K562 (cell line): ENCODE results near the gene PGK2. TPM values are rescaled to one million over a fixed set of nuclear protein-coding genes. Genes with fewer than 3 reads are reported as not detected.

Experiments used
- ARID4B ChIP-seq: sonication (generic); formaldehyde crosslinking; IDR thresholded peaks from 2 replicates; pipeline ENCODE4 v1.8.0; 2022; ENCODE audit warnings: mild to moderate bottlenecking, missing genetic modification reagents
- E2F6 ChIP-seq, 2 experiments: IDR thresholded peaks; 2 replicates each; pipeline ENCODE4 v1.6.1; 2011; ENCODE audit warnings: borderline replicate concordance in 1 of 2, control low read depth in 1 of 2, low read depth in 1 of 2, low read length in 1 of 2, mild to moderate bottlenecking in 1 of 2, mixed read lengths in 1 of 2, moderate library complexity in 1 of 2; ENCODE audit not compliant: insufficient read depth in 1 of 2, insufficient read length in 1 of 2, poor library complexity in 1 of 2, severe bottlenecking in 1 of 2; ENCODE audit errors: extremely low read depth in 1 of 2
- ILK ChIP-seq: fragments of 450-650 bp; IDR thresholded peaks from 2 replicates; pipeline ENCODE4 v1.6.1; 2016; ENCODE audit warnings: missing genetic modification characterization, low read depth, mild to moderate bottlenecking, missing compliant biosample characterization, moderate library complexity, borderline replicate concordance
- KLF6 ChIP-seq: fragments of 250-450 bp; sonication (Bioruptor Pico); IDR thresholded peaks from 2 replicates; pipeline ENCODE4 v1.4.0; 2020; ENCODE audit warnings: mild to moderate bottlenecking, moderate library complexity, borderline replicate concordance
- MIER1 ChIP-seq: fragments of 450-650 bp; IDR thresholded peaks from 2 replicates; pipeline ENCODE4 v1.6.1; 2016; ENCODE audit warnings: antibody characterized with exemption, mild to moderate bottlenecking, low read depth
- USF1 ChIP-seq: sonication (generic); formaldehyde crosslinking; IDR thresholded peaks from 2 replicates; pipeline ENCODE4 v1.9.0; 2022; ENCODE audit warnings: mild to moderate bottlenecking, missing genetic modification reagents
- ZNF644 ChIP-seq: fragments of 200-800 bp; sonication (Bioruptor generic); IDR thresholded peaks from 2 replicates; pipeline ENCODE4 v1.6.1; 2016; ENCODE audit warnings: low read depth, missing genetic modification characterization, missing compliant biosample characterization
- ZNF740 ChIP-seq, 3 experiments: fragments of 200-800 bp in 1 of 3; sonication (Bioruptor generic) in 1 of 3; sonication (generic) in 1 of 3; formaldehyde crosslinking in 1 of 3; IDR thresholded peaks; 2 replicates each; pipeline versions ENCODE4 v1.6.1 to v1.8.0; 2016 to 2022; ENCODE audit warnings: mild to moderate bottlenecking in 2 of 3, missing compliant biosample characterization in 2 of 3, missing genetic modification characterization in 2 of 3, missing genetic modification reagents in 1 of 3
- ZZZ3 ChIP-seq: fragments of 450-650 bp; IDR thresholded peaks from 2 replicates; pipeline ENCODE4 v1.6.1; 2016; ENCODE audit warnings: antibody characterized with exemption, mild to moderate bottlenecking, moderate library complexity
- polyA plus RNA-seq, 8 experiments: library from polyadenylated mRNA; depleted of rRNA in 4 of 8; stranded (reverse) in 5 of 8; unstranded in 3 of 8; fragments of >200 nt; fragmentation: Nextera tagmentation in 2 of 8; fragmentation: Illumina TruSeq in 1 of 8; extraction: Ambion mirVana in 2 of 8; extraction: Trizol in 1 of 8; gene quantifications; 2 replicates each; pipeline versions ENCODE4 v1.2.1 to v1.2.3, GENCODE V29; 2011 to 2014; ENCODE audit warnings: inconsistent platforms in 1 of 8, missing spikeins in 1 of 8
- total RNA-seq, 7 experiments: library from RNA; depleted of rRNA in 6 of 7; stranded (reverse); fragments of >200 nt in 6 of 7; fragmentation: Illumina TruSeq in 2 of 7; extraction: Trizol in 2 of 7; gene quantifications; 2 replicates each; pipeline versions ENCODE4 v1.2.1 to v1.2.3, GENCODE V29; 2011 to 2021; ENCODE audit warnings: low replicate concordance in 1 of 7

Gene PGK2
- total and polyA plus RNA-seq, 9 of the 15 experiments (the other 6 are each of a cell fraction or from before 2014, with no cell fraction given): not detected

GRCh38 chr6:49787176-49787575 is at the start of gene PGK2 (continued):
- TF ChIP-seq USF1 (CRISPR knock-in tag) (no peak), ZNF644 (no peak), E2F6 (IDR thresholded peaks at IDR 0.05; ENCODE audit: borderline replicate concordance in 1 of 2, extremely low read depth in 1 of 2, insufficient read depth in 1 of 2, insufficient read length in 1 of 2, low read depth in 1 of 2, low read length in 1 of 2, poor library complexity in 1 of 2, severe bottlenecking in 1 of 2) (no peak), ILK (no peak), KLF6 (CRISPR knock-in tag) (no peak), ARID4B (CRISPR knock-in tag) (no peak), ZNF740 (CRISPR knock-in tag; IDR thresholded peaks at IDR 0.05) (no peak), ZNF740 (tag; IDR thresholded peaks at IDR 0.05) (no peak), MIER1 (no peak), ZZZ3 (no peak)
- TF ChIP-seq, all 486 proteins: peak for 6
